Liver (tissue), 9 donors: ENCODE measurements around the gene IL23A. TPM values are rescaled to one million over a fixed set of nuclear protein-coding genes. Genes with fewer than 3 reads are reported as not detected.

Source experiments
- DNase-seq: peaks from one replicate; pipeline ENCODE4 v3.0.0-alpha.2; 2017; ENCODE audit warnings: low spot score
- H3K27ac ChIP-seq, 2 donors: one replicate each; pipeline ENCODE4 v1.7.0; 2013; ENCODE audit warnings: inconsistent platforms in 2 of 2, low read length in 2 of 2, control low read depth in 1 of 2, low read depth in 1 of 2, mild to moderate bottlenecking in 1 of 2
- H3K27me3 ChIP-seq, 4 donors: one replicate each; pipeline versions ENCODE4 v1.6.1 to v1.7.0; 2013; ENCODE audit warnings: low read length in 3 of 4, inconsistent platforms in 1 of 4, mild to moderate bottlenecking in 1 of 4, moderate library complexity in 1 of 4; ENCODE audit not compliant: control insufficient read depth in 4 of 4, insufficient read depth in 4 of 4
- H3K36me3 ChIP-seq, 4 donors: one replicate each; pipeline versions ENCODE4 v1.6.1 to v1.7.0; 2013; ENCODE audit warnings: low read length in 3 of 4, mild to moderate bottlenecking in 3 of 4, low read depth in 1 of 4, moderate library complexity in 1 of 4; ENCODE audit not compliant: control insufficient read depth in 4 of 4, insufficient read depth in 3 of 4
- H3K4me1 ChIP-seq, 4 donors: one replicate each; pipeline versions ENCODE4 v1.6.1 to v1.7.0; 2013; ENCODE audit warnings: low read length in 3 of 4, mild to moderate bottlenecking in 3 of 4, moderate library complexity in 1 of 4; ENCODE audit not compliant: control insufficient read depth in 4 of 4, insufficient read depth in 4 of 4
- H3K4me3 ChIP-seq, 3 donors: one replicate each; pipeline versions ENCODE4 v1.6.1 to v1.7.0; 2013; ENCODE audit warnings: low read length in 3 of 3, control low read depth in 1 of 3, low read depth in 1 of 3, mild to moderate bottlenecking in 1 of 3
- H3K9ac ChIP-seq, 2 donors: one replicate each; pipeline ENCODE4 v1.7.0; 2013; ENCODE audit warnings: low read length in 2 of 2, mild to moderate bottlenecking in 2 of 2, moderate library complexity in 2 of 2, control low read depth in 1 of 2, low read depth in 1 of 2
- H3K9me3 ChIP-seq, 4 donors: one replicate each; pipeline versions ENCODE4 v1.6.1 to v1.7.0; 2013; ENCODE audit warnings: low read length in 3 of 4; ENCODE audit not compliant: control insufficient read depth in 4 of 4
- EGR1 ChIP-seq, 2 donors: IDR thresholded peaks; 2 replicates each; pipeline ENCODE4 v1.6.1; 2016 to 2018; ENCODE audit warnings: antibody characterized with exemption in 2 of 2, low read depth in 2 of 2
- FOXA1 ChIP-seq: IDR thresholded peaks from 2 replicates; pipeline ENCODE4 v1.6.1; 2016; ENCODE audit warnings: antibody characterized with exemption
- FOXA2 ChIP-seq: IDR thresholded peaks from 2 replicates; pipeline ENCODE4 v1.6.1; 2016; ENCODE audit warnings: antibody characterized with exemption
- HNF4A ChIP-seq, 2 donors: conservative IDR thresholded peaks; 2 replicates each; pipeline ENCODE4 v1.6.1; 2016; ENCODE audit warnings: antibody characterized with exemption in 2 of 2, mild to moderate bottlenecking in 2 of 2
- HNF4G ChIP-seq: IDR thresholded peaks from 2 replicates; pipeline ENCODE4 v1.6.1; 2016; ENCODE audit warnings: antibody characterized with exemption
- JUND ChIP-seq, 2 donors: IDR thresholded peaks; 2 replicates each; pipeline ENCODE4 v1.6.1; 2016; ENCODE audit warnings: antibody characterized with exemption in 2 of 2
- NR2F2 ChIP-seq: IDR thresholded peaks from 2 replicates; pipeline ENCODE4 v1.6.1; 2016; ENCODE audit warnings: antibody characterized with exemption
- SP1 ChIP-seq: IDR thresholded peaks from 2 replicates; pipeline ENCODE4 v1.6.1; 2018; ENCODE audit warnings: antibody characterized with exemption, mild to moderate bottlenecking
- TAF1 ChIP-seq: conservative IDR thresholded peaks from 2 replicates; pipeline ENCODE4 v1.6.1; 2016; ENCODE audit warnings: antibody characterized with exemption, mild to moderate bottlenecking
- YY1 ChIP-seq: IDR thresholded peaks from 2 replicates; pipeline ENCODE4 v1.6.1; 2016; ENCODE audit warnings: antibody characterized with exemption, mild to moderate bottlenecking
- WGBS: extraction: QIAGEN DNeasy Blood & Tissue Kit; methylation state at CpG from one replicate; pipeline ENCODE4 v1.1.7; 2013; 5-methylcytosine and 5-hydroxymethylcytosine counted together
- polyA plus RNA-seq, 2 donors: library from polyadenylated mRNA; stranded (reverse) in 1 of 2; unstranded in 1 of 2; fragments of 200-250 nt in 1 of 2; fragments of >200 nt in 1 of 2; fragmentation: Nextera tagmentation in 1 of 2; extraction: Ambion mirVana in 1 of 2; gene quantifications; one replicate each; pipeline versions ENCODE4 v1.2.1 to v1.2.3, GENCODE V29; 2013 to 2015
- total RNA-seq, 2 donors: library from RNA; depleted of rRNA; stranded (reverse); fragments of >200 nt; gene quantifications; one replicate each; pipeline ENCODE4 v1.2.3, GENCODE V29; 2014
- TF ChIP-seq, protein P1 (sequence below): IDR thresholded peaks from 2 replicates; pipeline ENCODE4 v1.6.1; 2016; ENCODE audit warnings: antibody characterized with exemption, mild to moderate bottlenecking
- TF ChIP-seq, protein P2 (sequence below): IDR thresholded peaks from 2 replicates; pipeline ENCODE4 v1.6.1; 2016; ENCODE audit warnings: antibody characterized with exemption
- TF ChIP-seq, protein P3 (sequence below): IDR thresholded peaks from 2 replicates; pipeline ENCODE4 v1.6.1; 2016; ENCODE audit warnings: antibody characterized with exemption
- TF ChIP-seq, protein P4 (sequence below): fragments of 150-350 bp; IDR thresholded peaks from 2 replicates; pipeline ENCODE4 v1.5.1; 2017; ENCODE audit warnings: improper control_type of control experiment, low read depth, low read length; ENCODE audit not compliant: missing input control
- donor health status: healthy.
- donor health status: healthy.
- donor health status: healthy.
- donor health status: healthy.
- donor health status: healthy.

Gene IL23A
- total and polyA plus RNA-seq, 4 donors = 0.14 to 0.25 (median 0.22) TPM; not detected in 1

- Histone ChIP-seq H3K27me3 (no peaks in the 10 kb centered on the region), H3K4me1 (peaks cover 0 to 1% (median 0%) of the 10 kb centered on the region in 4 donors), H3K36me3 (no peaks in the 10 kb centered on the region), H3K9ac (no peak overlapping the region), H3K9me3 (no peaks in the 10 kb centered on the region), H3K4me3 (no peak overlapping the region), H3K27ac (no peak overlapping the region)
- WGBS = 84% methylated on average over 7 of the region's 7 CpGs
- DNase-seq = no peak
- TF ChIP-seq, protein P1, sequence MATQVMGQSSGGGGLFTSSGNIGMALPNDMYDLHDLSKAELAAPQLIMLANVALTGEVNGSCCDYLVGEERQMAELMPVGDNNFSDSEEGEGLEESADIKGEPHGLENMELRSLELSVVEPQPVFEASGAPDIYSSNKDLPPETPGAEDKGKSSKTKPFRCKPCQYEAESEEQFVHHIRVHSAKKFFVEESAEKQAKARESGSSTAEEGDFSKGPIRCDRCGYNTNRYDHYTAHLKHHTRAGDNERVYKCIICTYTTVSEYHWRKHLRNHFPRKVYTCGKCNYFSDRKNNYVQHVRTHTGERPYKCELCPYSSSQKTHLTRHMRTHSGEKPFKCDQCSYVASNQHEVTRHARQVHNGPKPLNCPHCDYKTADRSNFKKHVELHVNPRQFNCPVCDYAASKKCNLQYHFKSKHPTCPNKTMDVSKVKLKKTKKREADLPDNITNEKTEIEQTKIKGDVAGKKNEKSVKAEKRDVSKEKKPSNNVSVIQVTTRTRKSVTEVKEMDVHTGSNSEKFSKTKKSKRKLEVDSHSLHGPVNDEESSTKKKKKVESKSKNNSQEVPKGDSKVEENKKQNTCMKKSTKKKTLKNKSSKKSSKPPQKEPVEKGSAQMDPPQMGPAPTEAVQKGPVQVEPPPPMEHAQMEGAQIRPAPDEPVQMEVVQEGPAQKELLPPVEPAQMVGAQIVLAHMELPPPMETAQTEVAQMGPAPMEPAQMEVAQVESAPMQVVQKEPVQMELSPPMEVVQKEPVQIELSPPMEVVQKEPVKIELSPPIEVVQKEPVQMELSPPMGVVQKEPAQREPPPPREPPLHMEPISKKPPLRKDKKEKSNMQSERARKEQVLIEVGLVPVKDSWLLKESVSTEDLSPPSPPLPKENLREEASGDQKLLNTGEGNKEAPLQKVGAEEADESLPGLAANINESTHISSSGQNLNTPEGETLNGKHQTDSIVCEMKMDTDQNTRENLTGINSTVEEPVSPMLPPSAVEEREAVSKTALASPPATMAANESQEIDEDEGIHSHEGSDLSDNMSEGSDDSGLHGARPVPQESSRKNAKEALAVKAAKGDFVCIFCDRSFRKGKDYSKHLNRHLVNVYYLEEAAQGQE = no peak
- TF ChIP-seq, protein P2, sequence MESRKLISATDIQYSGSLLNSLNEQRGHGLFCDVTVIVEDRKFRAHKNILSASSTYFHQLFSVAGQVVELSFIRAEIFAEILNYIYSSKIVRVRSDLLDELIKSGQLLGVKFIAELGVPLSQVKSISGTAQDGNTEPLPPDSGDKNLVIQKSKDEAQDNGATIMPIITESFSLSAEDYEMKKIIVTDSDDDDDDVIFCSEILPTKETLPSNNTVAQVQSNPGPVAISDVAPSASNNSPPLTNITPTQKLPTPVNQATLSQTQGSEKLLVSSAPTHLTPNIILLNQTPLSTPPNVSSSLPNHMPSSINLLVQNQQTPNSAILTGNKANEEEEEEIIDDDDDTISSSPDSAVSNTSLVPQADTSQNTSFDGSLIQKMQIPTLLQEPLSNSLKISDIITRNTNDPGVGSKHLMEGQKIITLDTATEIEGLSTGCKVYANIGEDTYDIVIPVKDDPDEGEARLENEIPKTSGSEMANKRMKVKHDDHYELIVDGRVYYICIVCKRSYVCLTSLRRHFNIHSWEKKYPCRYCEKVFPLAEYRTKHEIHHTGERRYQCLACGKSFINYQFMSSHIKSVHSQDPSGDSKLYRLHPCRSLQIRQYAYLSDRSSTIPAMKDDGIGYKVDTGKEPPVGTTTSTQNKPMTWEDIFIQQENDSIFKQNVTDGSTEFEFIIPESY = no peak
- no peak for TF ChIP-seq HNF4G
- TF ChIP-seq YY1 = no peak
- TF ChIP-seq SP1 = no peak
- TF ChIP-seq, protein P3, sequence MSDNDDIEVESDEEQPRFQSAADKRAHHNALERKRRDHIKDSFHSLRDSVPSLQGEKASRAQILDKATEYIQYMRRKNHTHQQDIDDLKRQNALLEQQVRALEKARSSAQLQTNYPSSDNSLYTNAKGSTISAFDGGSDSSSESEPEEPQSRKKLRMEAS = no peak
- no peak for TF ChIP-seq NR2F2
- no peak for TF ChIP-seq JUND (IDR thresholded peaks at IDR 0.05)
- no peak for TF ChIP-seq EGR1 (IDR thresholded peaks at IDR 0.05; ENCODE audit: low read depth in 2 of 2)
- no peak for TF ChIP-seq TAF1
- TF ChIP-seq, protein P4, sequence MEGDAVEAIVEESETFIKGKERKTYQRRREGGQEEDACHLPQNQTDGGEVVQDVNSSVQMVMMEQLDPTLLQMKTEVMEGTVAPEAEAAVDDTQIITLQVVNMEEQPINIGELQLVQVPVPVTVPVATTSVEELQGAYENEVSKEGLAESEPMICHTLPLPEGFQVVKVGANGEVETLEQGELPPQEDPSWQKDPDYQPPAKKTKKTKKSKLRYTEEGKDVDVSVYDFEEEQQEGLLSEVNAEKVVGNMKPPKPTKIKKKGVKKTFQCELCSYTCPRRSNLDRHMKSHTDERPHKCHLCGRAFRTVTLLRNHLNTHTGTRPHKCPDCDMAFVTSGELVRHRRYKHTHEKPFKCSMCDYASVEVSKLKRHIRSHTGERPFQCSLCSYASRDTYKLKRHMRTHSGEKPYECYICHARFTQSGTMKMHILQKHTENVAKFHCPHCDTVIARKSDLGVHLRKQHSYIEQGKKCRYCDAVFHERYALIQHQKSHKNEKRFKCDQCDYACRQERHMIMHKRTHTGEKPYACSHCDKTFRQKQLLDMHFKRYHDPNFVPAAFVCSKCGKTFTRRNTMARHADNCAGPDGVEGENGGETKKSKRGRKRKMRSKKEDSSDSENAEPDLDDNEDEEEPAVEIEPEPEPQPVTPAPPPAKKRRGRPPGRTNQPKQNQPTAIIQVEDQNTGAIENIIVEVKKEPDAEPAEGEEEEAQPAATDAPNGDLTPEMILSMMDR = no peak
- no peak for TF ChIP-seq HNF4A (conservative IDR thresholded peaks at IDR 0.05)
- TF ChIP-seq FOXA2 = no peak
- no peak for TF ChIP-seq FOXA1
These were observed 36.3 kb downstream of the IL23A start for GRCh38 chr12:56374726-56375597.
